H9 (cell line): ENCODE data around the gene SDC3. TPM values are rescaled to one million over a fixed set of nuclear protein-coding genes. Genes with fewer than 3 reads are reported as not detected.
A peak's percentile ranks its signal among the peaks of the same experiment; 100 is the strongest.

ENCODE experiments used
- DNase-seq: peaks from one replicate; pipeline ENCODE4 v3.0.0-alpha.2; 2017
- H2AFZ ChIP-seq: one replicate; pipeline ENCODE4 v1.6.1; 2013; ENCODE audit warnings: mild to moderate bottlenecking, low read length, control low read depth, moderate library complexity
- H2AK5ac ChIP-seq: 2 replicates; pipeline ENCODE4 v1.6.1; 2013; ENCODE audit warnings: low read length, control low read depth, mixed read lengths; ENCODE audit not compliant: insufficient read length
- H2BK120ac ChIP-seq: one replicate; pipeline ENCODE4 v1.6.1; 2013; ENCODE audit warnings: low read depth, mild to moderate bottlenecking, low read length, control low read depth, inconsistent platforms; ENCODE audit not compliant: poor library complexity, severe bottlenecking
- H2BK12ac ChIP-seq: 2 replicates; pipeline ENCODE4 v1.6.1; 2013; ENCODE audit warnings: low read length, control low read depth, mixed read lengths, low read depth; ENCODE audit not compliant: insufficient read length
- H2BK15ac ChIP-seq: 2 replicates; pipeline ENCODE4 v1.6.1; 2013; ENCODE audit warnings: low read depth, low read length, control low read depth
- H2BK20ac ChIP-seq: one replicate; pipeline ENCODE4 v1.6.1; 2013; ENCODE audit warnings: low read depth, mild to moderate bottlenecking, low read length, control low read depth, inconsistent platforms; ENCODE audit not compliant: poor library complexity, severe bottlenecking
- H2BK5ac ChIP-seq: 2 replicates; pipeline ENCODE4 v1.6.1; 2013; ENCODE audit warnings: low read length, control low read depth, mixed read lengths; ENCODE audit not compliant: insufficient read length
- H3K14ac ChIP-seq: 2 replicates; pipeline ENCODE4 v1.6.1; 2013; ENCODE audit warnings: low read length, control low read depth; ENCODE audit not compliant: insufficient read depth
- H3K18ac ChIP-seq: 2 replicates; pipeline ENCODE4 v1.6.1; 2013; ENCODE audit warnings: low read depth, mild to moderate bottlenecking, mixed read lengths, low read length, control low read depth; ENCODE audit not compliant: insufficient read length
- H3K23ac ChIP-seq: 2 replicates; pipeline ENCODE4 v1.6.1; 2013; ENCODE audit warnings: low read length, control low read depth, mixed read lengths, low read depth; ENCODE audit not compliant: insufficient read length
- H3K23me2 ChIP-seq: 2 replicates; pipeline ENCODE4 v1.6.1; 2013; ENCODE audit warnings: low read depth, mild to moderate bottlenecking, mixed read lengths, low read length, control low read depth; ENCODE audit not compliant: insufficient read length, poor library complexity, severe bottlenecking
- H3K27ac ChIP-seq: 2 replicates; pipeline ENCODE4 v1.5.1; 2013; ENCODE audit warnings: low read length, control low read depth, mixed read lengths, low read depth; ENCODE audit not compliant: insufficient read length
- H3K27me3 ChIP-seq: 2 replicates; pipeline ENCODE4 v1.6.1; 2013; ENCODE audit warnings: low read length, control low read depth, inconsistent platforms; ENCODE audit not compliant: insufficient read depth
- H3K4ac ChIP-seq: 2 replicates; pipeline ENCODE4 v1.6.1; 2013; ENCODE audit warnings: low read depth, mild to moderate bottlenecking, control low read depth, inconsistent platforms, low read length, moderate library complexity
- H3K4me1 ChIP-seq: 2 replicates; pipeline ENCODE4 v1.6.1; 2013; ENCODE audit warnings: low read length, control low read depth, inconsistent platforms; ENCODE audit not compliant: insufficient read depth
- H3K4me2 ChIP-seq: 2 replicates; pipeline ENCODE4 v1.6.1; 2013; ENCODE audit warnings: low read length, control low read depth, mixed read lengths; ENCODE audit not compliant: insufficient read length, insufficient read depth
- H3K56ac ChIP-seq: 2 replicates; pipeline ENCODE4 v1.6.1; 2013; ENCODE audit warnings: low read depth, mild to moderate bottlenecking, mixed read lengths, low read length, control low read depth; ENCODE audit not compliant: insufficient read length
- H3K79me1 ChIP-seq: 2 replicates; pipeline ENCODE4 v1.6.1; 2013; ENCODE audit warnings: low read depth, mild to moderate bottlenecking, moderate library complexity, low read length, control low read depth, inconsistent platforms; ENCODE audit not compliant: insufficient read depth, poor library complexity, severe bottlenecking
- H3K79me2 ChIP-seq: 2 replicates; pipeline ENCODE4 v1.6.1; 2013; ENCODE audit warnings: low read length, control low read depth, inconsistent platforms; ENCODE audit not compliant: insufficient read depth
- H3K9ac ChIP-seq: 2 replicates; pipeline ENCODE4 v1.6.1; 2013; ENCODE audit warnings: low read length, control low read depth, mixed read lengths; ENCODE audit not compliant: insufficient read length; ENCODE audit errors: extremely low read depth
- H3K9me3 ChIP-seq: one replicate; pipeline ENCODE4 v1.6.1; 2013; ENCODE audit warnings: low read depth, low read length, inconsistent platforms; ENCODE audit not compliant: control insufficient read depth
- H3T11ph ChIP-seq: one replicate; pipeline ENCODE4 v1.6.1; 2013; ENCODE audit warnings: mild to moderate bottlenecking, low read length, control low read depth, inconsistent platforms
- H4K20me1 ChIP-seq: one replicate; pipeline ENCODE4 v1.6.1; 2013; ENCODE audit not compliant: control insufficient read depth, insufficient read length, insufficient read depth
- H4K5ac ChIP-seq: 2 replicates; pipeline ENCODE4 v1.6.1; 2013; ENCODE audit warnings: low read depth, mild to moderate bottlenecking, mixed read lengths, low read length, control low read depth; ENCODE audit not compliant: insufficient read length
- H4K8ac ChIP-seq: replicated peaks from 2 replicates; pipeline ENCODE4 v1.6.1; 2013; ENCODE audit warnings: low read length, control low read depth, mixed read lengths, low read depth; ENCODE audit not compliant: insufficient read length
- H4K91ac ChIP-seq: 2 replicates; pipeline ENCODE4 v1.6.1; 2013; ENCODE audit warnings: low read depth, mild to moderate bottlenecking, moderate library complexity, mixed read lengths, low read length, control low read depth; ENCODE audit not compliant: insufficient read length
- H3K27ac Mint-ChIP-seq, 3 experiments: 2 replicates in 2 of 3; 3 replicates in 1 of 3; pipeline ENCODE4 v1.8.0; 2020 to 2021; ENCODE audit warnings: mixed read lengths in 3 of 3, mild to moderate bottlenecking in 1 of 3, moderate library complexity in 1 of 3
- H3K27me3 Mint-ChIP-seq: 2 replicates; pipeline ENCODE4 v1.8.0; 2021; ENCODE audit warnings: low read depth, mild to moderate bottlenecking, moderate library complexity, mixed read lengths
- H3K36me3 Mint-ChIP-seq, 3 experiments: 2 replicates in 2 of 3; 3 replicates in 1 of 3; pipeline ENCODE4 v1.8.0; 2020 to 2021; ENCODE audit warnings: low read depth in 3 of 3, mixed read lengths in 3 of 3; ENCODE audit not compliant: insufficient read depth in 1 of 3
- H3K4me1 Mint-ChIP-seq, 2 experiments: 2 replicates each; pipeline ENCODE4 v1.8.0; 2020; ENCODE audit warnings: mixed read lengths in 2 of 2
- H3K4me3 Mint-ChIP-seq, 2 experiments: 2 replicates in 1 of 2; 3 replicates in 1 of 2; pipeline ENCODE4 v1.8.0; 2020 to 2021; ENCODE audit warnings: mild to moderate bottlenecking in 2 of 2, mixed read lengths in 2 of 2, moderate library complexity in 1 of 2
- H3K9me3 Mint-ChIP-seq, 2 experiments: 2 replicates in 1 of 2; 3 replicates in 1 of 2; pipeline ENCODE4 v1.8.0; 2020; ENCODE audit warnings: mild to moderate bottlenecking in 2 of 2, mixed read lengths in 2 of 2, moderate library complexity in 1 of 2
- WGBS: extraction: QIAGEN DNeasy Blood & Tissue Kit; methylation state at CpG from one replicate; pipeline ENCODE4 v1.1.7; 2013; ENCODE audit warnings: missing lambda C conversion rate, low lambda C conversion rate, mixed read lengths; ENCODE audit not compliant: insufficient read length; ENCODE audit errors: extremely low coverage; 5-methylcytosine and 5-hydroxymethylcytosine counted together
- total RNA-seq: library from RNA; stranded (reverse); gene quantifications from 2 replicates; pipeline ENCODE4 v1.2.1, GENCODE V29; 2021
- TF ChIP-seq, protein P1 (sequence below): fragments of 200-600 bp; sonication (generic); conservative IDR thresholded peaks from 3 replicates; pipeline ENCODE4 v1.8.0; 2021; ENCODE audit warnings: antibody characterized with exemption, mild to moderate bottlenecking

SDC3 gene
- total RNA-seq, 1 experiment from 2014 or later: 25.9 TPM

DNA sequence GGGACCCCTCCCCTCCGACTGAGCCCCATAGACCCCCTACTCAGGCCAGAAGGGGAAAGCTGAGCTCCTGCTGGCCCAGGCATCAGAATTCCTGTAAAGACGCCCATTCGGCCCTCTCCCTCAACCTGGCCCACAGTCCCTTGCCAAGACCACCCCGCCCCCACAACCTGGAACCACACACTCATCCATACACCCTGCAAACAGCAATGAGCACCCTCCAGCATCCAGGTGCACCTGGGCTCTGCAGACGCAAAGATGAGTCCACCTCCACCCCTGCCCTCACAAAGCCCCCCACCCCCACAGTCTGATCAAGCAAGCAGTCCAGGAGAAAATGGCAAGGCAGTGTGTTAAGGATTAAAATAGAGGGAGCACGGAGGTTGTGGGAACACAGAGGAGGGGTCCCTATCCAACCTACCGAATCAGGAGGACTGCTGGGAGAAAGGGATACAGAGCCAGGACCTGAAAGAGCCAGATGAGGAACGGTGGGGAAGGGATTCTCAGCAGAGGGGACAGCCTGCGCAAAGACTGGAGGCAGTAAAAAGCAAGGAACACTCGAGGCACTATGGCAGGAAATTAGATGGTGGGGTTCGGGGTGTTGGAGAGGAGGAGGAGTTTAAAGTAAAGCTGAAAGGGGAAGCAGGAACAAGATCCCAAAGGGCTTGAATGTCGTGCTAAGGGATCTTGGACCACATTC lies 83.7 kb downstream of the SDC3 start:
- Histone ChIP-seq H3K9ac (no peak overlapping the region), H3K23me2 (peaks cover 8% of the 10 kb centered on the region), H3K27me3 (peaks cover 2% of the 10 kb centered on the region; the same call in 1 of the 2 replicates), H2BK15ac (no peak overlapping the region), H3K9me3 (no peaks in the 10 kb centered on the region), H3K14ac (no peak overlapping the region; the same call in 1 of the 2 replicates), H2BK5ac (no peak overlapping the region), H4K20me1 (no peaks in the 10 kb centered on the region), H3K79me2 (no peaks in the 10 kb centered on the region), H4K8ac (no peak overlapping the region), H3T11ph (no peak overlapping the region), H3K79me1 (no peaks in the 10 kb centered on the region), H2AFZ (no peak overlapping the region), H2BK12ac (no peak overlapping the region), H3K4me1 (0 out of 2 replicates have a peak, but pooled peaks cover 4% of the 10 kb centered on the region), H2AK5ac (no peak overlapping the region), H2BK120ac (no peak overlapping the region), H3K56ac (no peak overlapping the region), H2BK20ac (no peak overlapping the region), H4K5ac (no peak overlapping the region), H3K18ac (no peak overlapping the region), H4K91ac (no peak overlapping the region), H3K4ac (no peak overlapping the region), H3K23ac (no peak overlapping the region), H3K4me2 (peak overlapping the region; percentile 60), H3K27ac (no peak overlapping the region)
- Mint-ChIP-seq H3K4me3 (peak overlapping the region; percentile 42 to 84), H3K27me3 (peaks cover 58% of the 10 kb centered on the region), H3K27ac (no peak overlapping the region), H3K4me1 (peaks cover 23 to 24% of the 10 kb centered on the region in 2 experiments), H3K36me3 (no peaks in the 10 kb centered on the region), H3K9me3 (no peaks in the 10 kb centered on the region)
- TF ChIP-seq, protein P1, sequence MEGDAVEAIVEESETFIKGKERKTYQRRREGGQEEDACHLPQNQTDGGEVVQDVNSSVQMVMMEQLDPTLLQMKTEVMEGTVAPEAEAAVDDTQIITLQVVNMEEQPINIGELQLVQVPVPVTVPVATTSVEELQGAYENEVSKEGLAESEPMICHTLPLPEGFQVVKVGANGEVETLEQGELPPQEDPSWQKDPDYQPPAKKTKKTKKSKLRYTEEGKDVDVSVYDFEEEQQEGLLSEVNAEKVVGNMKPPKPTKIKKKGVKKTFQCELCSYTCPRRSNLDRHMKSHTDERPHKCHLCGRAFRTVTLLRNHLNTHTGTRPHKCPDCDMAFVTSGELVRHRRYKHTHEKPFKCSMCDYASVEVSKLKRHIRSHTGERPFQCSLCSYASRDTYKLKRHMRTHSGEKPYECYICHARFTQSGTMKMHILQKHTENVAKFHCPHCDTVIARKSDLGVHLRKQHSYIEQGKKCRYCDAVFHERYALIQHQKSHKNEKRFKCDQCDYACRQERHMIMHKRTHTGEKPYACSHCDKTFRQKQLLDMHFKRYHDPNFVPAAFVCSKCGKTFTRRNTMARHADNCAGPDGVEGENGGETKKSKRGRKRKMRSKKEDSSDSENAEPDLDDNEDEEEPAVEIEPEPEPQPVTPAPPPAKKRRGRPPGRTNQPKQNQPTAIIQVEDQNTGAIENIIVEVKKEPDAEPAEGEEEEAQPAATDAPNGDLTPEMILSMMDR: no peak
- WGBS: no CpG with 5 or more reads among the region's 12 CpGs
- no peak for DNase-seq
